GM23338 (cell line): ENCODE results near the gene RBM22. TPM values are rescaled to one million over a fixed set of nuclear protein-coding genes. Genes with fewer than 3 reads are reported as not detected.
A peak's percentile ranks its signal among the peaks of the same experiment; 100 is the strongest.

Experiments
- ATAC-seq: fragments of 200-7000 bp; cut with Tn5 transposase; 3 replicates; pipeline ENCODE4 v1.9.1; 2020
- DNase-seq: peaks from one replicate; pipeline ENCODE4 v3.0.0-alpha.2; 2015; ENCODE audit warnings: low spot score
- H2AFZ ChIP-seq: fragments of 200-600 bp; sonication (generic); 2 replicates; pipeline ENCODE4 v1.8.0; 2016; ENCODE audit warnings: antibody characterized with exemption, mild to moderate bottlenecking, moderate library complexity
- H3F3A ChIP-seq: fragments of 200-600 bp; sonication (generic); replicated peaks from 2 replicates; pipeline ENCODE4 v1.8.0; 2017; ENCODE audit warnings: antibody characterized with exemption, mixed run types, low read depth
- H3K27ac ChIP-seq: fragments of 200-600 bp; sonication (generic); 2 replicates; pipeline ENCODE4 v1.6.1; 2016; ENCODE audit warnings: low read depth
- H3K27me3 ChIP-seq: fragments of 200-600 bp; sonication (generic); 2 replicates; pipeline ENCODE4 v1.8.0; 2016; ENCODE audit warnings: mild to moderate bottlenecking, mixed run types, moderate library complexity; ENCODE audit not compliant: insufficient read depth
- H3K36me3 ChIP-seq: fragments of 200-600 bp; sonication (generic); 2 replicates; pipeline ENCODE4 v1.8.0; 2016; ENCODE audit warnings: mild to moderate bottlenecking; ENCODE audit not compliant: insufficient read depth
- H3K4me1 ChIP-seq: fragments of 200-600 bp; sonication (generic); 2 replicates; pipeline ENCODE4 v1.8.0; 2016; ENCODE audit warnings: mild to moderate bottlenecking, moderate library complexity; ENCODE audit not compliant: insufficient read depth
- H3K4me2 ChIP-seq: fragments of 200-600 bp; sonication (generic); 2 replicates; pipeline ENCODE4 v1.7.1; 2017; ENCODE audit warnings: mixed run types
- H3K4me3 ChIP-seq: fragments of 200-600 bp; sonication (generic); 2 replicates; pipeline ENCODE4 v1.6.1; 2016; ENCODE audit warnings: mixed run types
- H3K79me2 ChIP-seq: fragments of 200-600 bp; sonication (generic); replicated peaks from 2 replicates; pipeline ENCODE4 v1.8.0; 2017; ENCODE audit warnings: mild to moderate bottlenecking; ENCODE audit not compliant: insufficient read depth
- H3K9me2 ChIP-seq: fragments of 200-600 bp; sonication (generic); 2 replicates; pipeline ENCODE4 v1.8.0; 2017; ENCODE audit not compliant: insufficient read depth
- H4K20me1 ChIP-seq: fragments of 200-600 bp; sonication (generic); replicated peaks from 2 replicates; pipeline ENCODE4 v1.8.0; 2017; ENCODE audit warnings: mild to moderate bottlenecking; ENCODE audit not compliant: insufficient read depth
- H3K27ac Mint-ChIP-seq: 2 replicates; pipeline ENCODE4 v1.8.0; 2020; ENCODE audit warnings: inconsistent platforms, mild to moderate bottlenecking, moderate library complexity, mixed read lengths
- H3K27me3 Mint-ChIP-seq: 3 replicates; pipeline ENCODE4 v1.8.0; 2022; ENCODE audit warnings: low read depth, mild to moderate bottlenecking, moderate library complexity, mixed read lengths, inconsistent platforms; ENCODE audit not compliant: insufficient read depth, poor library complexity
- H3K36me3 Mint-ChIP-seq: 3 replicates; pipeline ENCODE4 v1.8.0; 2021; ENCODE audit warnings: low read depth, mild to moderate bottlenecking, inconsistent platforms, moderate library complexity, mixed read lengths
- H3K4me1 Mint-ChIP-seq: 3 replicates; pipeline ENCODE4 v1.8.0; 2020; ENCODE audit warnings: mild to moderate bottlenecking, inconsistent platforms, mixed read lengths
- H3K4me3 Mint-ChIP-seq: 3 replicates; pipeline ENCODE4 v1.8.0; 2021; ENCODE audit warnings: moderate library complexity, mild to moderate bottlenecking, inconsistent platforms, mixed read lengths
- H3K9me3 Mint-ChIP-seq: 3 replicates; pipeline ENCODE4 v1.8.0; 2020; ENCODE audit warnings: moderate library complexity, mild to moderate bottlenecking, inconsistent platforms, mixed read lengths
- CREB1 ChIP-seq: fragments of 250-450 bp; sonication (Bioruptor Pico); IDR thresholded peaks from 2 replicates; pipeline ENCODE4 v1.5.0; 2020; ENCODE audit warnings: low read depth, mild to moderate bottlenecking, moderate library complexity
- EZH2 ChIP-seq: fragments of 200-600 bp; sonication (generic); IDR thresholded peaks from one replicate; pipeline ENCODE4 v1.8.0; 2017; ENCODE audit warnings: antibody characterized with exemption, mild to moderate bottlenecking, low read depth; ENCODE audit not compliant: unreplicated experiment
- EZH2phosphoT487 ChIP-seq: fragments of 200-600 bp; sonication (generic); IDR thresholded peaks from one replicate; pipeline ENCODE4 v1.8.1; 2018; ENCODE audit warnings: antibody characterized with exemption; ENCODE audit not compliant: unreplicated experiment
- NANOG ChIP-seq: IDR thresholded peaks from 2 replicates; pipeline ENCODE4 v1.6.1; 2016; ENCODE audit warnings: antibody characterized with exemption, borderline replicate concordance
- POLR2AphosphoS5 ChIP-seq: IDR thresholded peaks from 2 replicates; pipeline ENCODE4 v1.6.1; 2016; ENCODE audit warnings: antibody characterized with exemption, low read depth
- STAT1 ChIP-seq: IDR thresholded peaks from one replicate; pipeline ENCODE4 v1.6.1; 2016; ENCODE audit warnings: antibody characterized with exemption; ENCODE audit not compliant: unreplicated experiment
- ZNF114 ChIP-seq: fragments of 250-450 bp; sonication (Bioruptor Pico); IDR thresholded peaks from 2 replicates; pipeline ENCODE4 v1.5.0; 2020; ENCODE audit warnings: mild to moderate bottlenecking, moderate library complexity
- ZNF331 ChIP-seq: fragments of 250-450 bp; sonication (Bioruptor Pico); IDR thresholded peaks from 2 replicates; pipeline ENCODE4 v1.5.0; 2020; ENCODE audit warnings: low read depth, mild to moderate bottlenecking, moderate library complexity
- polyA plus RNA-seq: library from polyadenylated mRNA; unstranded; fragments of >200 nt; fragmentation: Nextera tagmentation; extraction: Ambion mirVana; gene quantifications from 2 replicates; pipeline ENCODE4 v1.2.1, GENCODE V29; 2016
- total RNA-seq: library from RNA; depleted of rRNA; stranded (reverse); fragments of >200 nt; shearing (Covaris generic); gene quantifications from 2 replicates; pipeline ENCODE4 v1.2.3, GENCODE V29; 2014
- TF ChIP-seq, protein P1 (sequence below), 2 experiments: fragments of 200-600 bp in 1 of 2; sonication (generic) in 1 of 2; conservative IDR thresholded peaks; 2 replicates each; pipeline versions ENCODE4 v1.5.1 to v1.6.1; 2016 to 2017; ENCODE audit warnings: antibody characterized with exemption in 2 of 2, low read depth in 2 of 2, mild to moderate bottlenecking in 2 of 2, moderate library complexity in 1 of 2
- TF ChIP-seq, protein P2 (sequence below): IDR thresholded peaks from 2 replicates; pipeline ENCODE4 v1.6.1; 2016; ENCODE audit warnings: antibody characterized with exemption

Gene RBM22
- total and polyA plus RNA-seq, 2 experiments from 2014 or later, result 23.4 to 32.3 TPM

DNA sequence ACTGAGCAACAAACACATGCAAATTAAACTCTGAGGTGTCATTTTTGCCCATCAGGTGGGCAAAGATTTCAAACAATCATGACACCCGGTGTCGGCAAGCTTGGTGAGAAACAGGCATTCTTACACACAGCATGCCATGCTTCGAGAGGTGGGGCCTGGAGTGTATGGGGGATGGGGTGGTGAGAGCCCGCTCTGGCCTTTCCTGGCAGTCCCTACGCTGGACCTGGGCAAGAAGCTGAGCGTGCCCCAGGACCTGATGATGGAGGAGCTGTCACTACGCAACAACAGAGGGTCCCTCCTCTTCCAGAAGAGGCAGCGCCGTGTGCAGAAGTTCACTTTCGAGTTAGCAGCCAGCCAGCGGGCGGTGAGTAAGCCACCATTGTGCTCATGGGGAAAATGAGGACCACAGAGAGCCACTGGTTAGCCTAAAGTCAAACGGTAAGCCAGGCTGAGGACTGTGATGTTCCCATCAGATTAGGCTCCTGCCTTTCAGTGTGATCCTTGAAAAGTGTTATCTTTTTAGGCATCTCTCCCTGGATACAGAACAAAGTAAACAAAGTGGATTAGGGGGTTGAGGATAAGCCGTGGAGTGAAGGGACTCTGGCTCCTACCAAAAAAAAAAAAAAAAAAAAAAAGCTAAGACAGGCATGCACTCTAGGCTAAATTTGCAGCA is 30.5 kb downstream of the RBM22 start:
- TF ChIP-seq ZNF331 (CRISPR knock-in tag) (no peak), CREB1 (CRISPR knock-in tag) (no peak), POLR2AphosphoS5 (no peak), STAT1 (no peak), EZH2 (no peak), NANOG (no peak), EZH2phosphoT487 (no peak), ZNF114 (CRISPR knock-in tag) (no peak)
- TF ChIP-seq, protein P1, sequence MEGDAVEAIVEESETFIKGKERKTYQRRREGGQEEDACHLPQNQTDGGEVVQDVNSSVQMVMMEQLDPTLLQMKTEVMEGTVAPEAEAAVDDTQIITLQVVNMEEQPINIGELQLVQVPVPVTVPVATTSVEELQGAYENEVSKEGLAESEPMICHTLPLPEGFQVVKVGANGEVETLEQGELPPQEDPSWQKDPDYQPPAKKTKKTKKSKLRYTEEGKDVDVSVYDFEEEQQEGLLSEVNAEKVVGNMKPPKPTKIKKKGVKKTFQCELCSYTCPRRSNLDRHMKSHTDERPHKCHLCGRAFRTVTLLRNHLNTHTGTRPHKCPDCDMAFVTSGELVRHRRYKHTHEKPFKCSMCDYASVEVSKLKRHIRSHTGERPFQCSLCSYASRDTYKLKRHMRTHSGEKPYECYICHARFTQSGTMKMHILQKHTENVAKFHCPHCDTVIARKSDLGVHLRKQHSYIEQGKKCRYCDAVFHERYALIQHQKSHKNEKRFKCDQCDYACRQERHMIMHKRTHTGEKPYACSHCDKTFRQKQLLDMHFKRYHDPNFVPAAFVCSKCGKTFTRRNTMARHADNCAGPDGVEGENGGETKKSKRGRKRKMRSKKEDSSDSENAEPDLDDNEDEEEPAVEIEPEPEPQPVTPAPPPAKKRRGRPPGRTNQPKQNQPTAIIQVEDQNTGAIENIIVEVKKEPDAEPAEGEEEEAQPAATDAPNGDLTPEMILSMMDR (conservative IDR thresholded peaks at IDR 0.05; ENCODE audit: low read depth in 2 of 2), result no peak
- TF ChIP-seq, protein P2, sequence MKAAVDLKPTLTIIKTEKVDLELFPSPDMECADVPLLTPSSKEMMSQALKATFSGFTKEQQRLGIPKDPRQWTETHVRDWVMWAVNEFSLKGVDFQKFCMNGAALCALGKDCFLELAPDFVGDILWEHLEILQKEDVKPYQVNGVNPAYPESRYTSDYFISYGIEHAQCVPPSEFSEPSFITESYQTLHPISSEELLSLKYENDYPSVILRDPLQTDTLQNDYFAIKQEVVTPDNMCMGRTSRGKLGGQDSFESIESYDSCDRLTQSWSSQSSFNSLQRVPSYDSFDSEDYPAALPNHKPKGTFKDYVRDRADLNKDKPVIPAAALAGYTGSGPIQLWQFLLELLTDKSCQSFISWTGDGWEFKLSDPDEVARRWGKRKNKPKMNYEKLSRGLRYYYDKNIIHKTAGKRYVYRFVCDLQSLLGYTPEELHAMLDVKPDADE, result no peak
- Mint-ChIP-seq H3K4me3 (peak overlapping the region; percentile 91), H3K4me1 (peaks cover 35% of the 10 kb centered on the region), H3K27me3 (peaks cover 2% of the 10 kb centered on the region), H3K9me3 (peaks cover 4% of the 10 kb centered on the region; the same call in 1 of the 3 replicates), H3K27ac (peak overlapping the region; percentile 89), H3K36me3 (peaks cover 31% of the 10 kb centered on the region)
- no peaks in the 10 kb centered on the region for H4K20me1 ChIP-seq
- peak overlapping the region; percentile 77 for H3K4me3 ChIP-seq
- H3K27me3 ChIP-seq, result no peaks in the 10 kb centered on the region
- peak overlapping the region; percentile 96 for H3K4me2 ChIP-seq
- H3K27ac ChIP-seq, result peak overlapping the region; percentile 95
- H3K4me1 ChIP-seq, result peaks cover 27% of the 10 kb centered on the region
- peak; percentile 42 for DNase-seq
- no peaks in the 10 kb centered on the region; the same call in 1 of the 2 replicates for H3K36me3 ChIP-seq
- peaks cover 26% of the 10 kb centered on the region for H3F3A ChIP-seq
- ATAC-seq, result peak; percentile 6
- no peaks in the 10 kb centered on the region for H3K9me2 ChIP-seq
- peaks cover 19% of the 10 kb centered on the region for H3K79me2 ChIP-seq
- no peak overlapping the region for H2AFZ ChIP-seq

DNA sequence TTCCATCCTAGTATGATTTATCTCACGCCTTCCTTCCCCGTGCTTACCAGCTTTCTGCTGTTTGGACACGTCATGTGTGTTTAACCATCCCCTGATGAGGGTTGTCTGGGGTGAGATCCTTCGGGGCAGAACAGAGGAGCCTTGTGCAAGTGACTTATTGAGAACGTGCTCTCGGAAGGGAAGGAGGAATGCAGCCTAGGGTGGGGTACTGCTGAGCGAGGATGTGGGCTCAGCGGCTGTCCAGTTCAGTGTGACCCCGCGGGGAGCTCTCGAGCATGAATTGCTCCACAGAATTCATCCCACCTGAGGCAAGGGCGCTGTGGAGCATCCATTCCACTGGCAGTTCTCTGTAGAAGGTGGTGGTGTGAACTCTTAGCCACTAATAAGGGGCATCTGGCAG is 35.8 kb downstream of the RBM22 start:
- H3K27ac Mint-ChIP-seq, result no peak overlapping the region
- DNase-seq, result no peak
- Histone ChIP-seq H4K20me1 (no peaks in the 10 kb centered on the region), H3K79me2 (no peaks in the 10 kb centered on the region; the same call in none of the 2 replicates), H3K36me3 (no peaks in the 10 kb centered on the region; the same call in 1 of the 2 replicates), H3F3A (peaks cover 5% of the 10 kb centered on the region; the same call in 1 of the 2 replicates), H3K4me3 (no peak overlapping the region), H3K27ac (no peak overlapping the region), H3K9me2 (no peaks in the 10 kb centered on the region), H3K4me2 (no peak overlapping the region), H3K4me1 (peaks cover 4% of the 10 kb centered on the region; the same call in 1 of the 2 replicates), H2AFZ (no peak overlapping the region), H3K27me3 (no peaks in the 10 kb centered on the region)
- peaks cover 13% of the 10 kb centered on the region for H3K27me3 Mint-ChIP-seq
- H3K9me3 Mint-ChIP-seq, result peaks cover 2% of the 10 kb centered on the region; the same call in 1 of the 3 replicates
- no peak for ATAC-seq
- peaks cover 6% of the 10 kb centered on the region for H3K36me3 Mint-ChIP-seq
- TF ChIP-seq, protein P1 (conservative IDR thresholded peaks at IDR 0.05; ENCODE audit: low read depth in 2 of 2), result no peak
- TF ChIP-seq, protein P2, result no peak
- TF ChIP-seq STAT1 (no peak), EZH2phosphoT487 (no peak)
- no peak overlapping the region for H3K4me3 Mint-ChIP-seq
- H3K4me1 Mint-ChIP-seq, result peaks cover 23% of the 10 kb centered on the region
